ENCODE results near the gene ZNF800.

The ZNF800 gene

DNA sequence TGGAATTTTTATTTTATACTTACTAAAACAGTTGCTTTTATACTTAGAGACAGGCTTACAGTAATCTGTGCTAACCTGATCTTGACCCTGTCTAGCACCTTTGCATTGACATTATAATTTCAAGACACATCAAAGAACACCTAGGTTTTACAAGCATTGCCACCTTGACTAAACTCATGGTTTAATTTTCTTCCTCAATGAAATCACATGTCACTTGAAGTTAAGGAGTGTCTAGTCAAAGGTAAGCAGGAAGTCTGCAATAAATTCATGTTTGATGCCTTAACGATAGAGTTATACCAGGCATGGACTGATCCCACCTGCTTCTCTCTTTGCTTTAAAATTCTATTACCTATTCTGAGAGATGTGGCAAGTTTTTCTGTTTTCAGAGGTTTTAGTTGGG, 62.4 kb downstream of the ZNF800 start:
- DNase-seq (ENCODE audit: low read depth, low spot score): no peak
- no peaks in the 10 kb centered on the region for H3K4me1 ChIP-seq (ENCODE audit: control insufficient read depth, insufficient read depth, low read length)
- H3K4me3 ChIP-seq (ENCODE audit: low read length): no peak overlapping the region
- H3K27me3 ChIP-seq (ENCODE audit: control insufficient read depth, insufficient read depth, low read length): no peaks in the 10 kb centered on the region
- no peaks in the 10 kb centered on the region for H3K36me3 ChIP-seq (ENCODE audit: control insufficient read depth, insufficient read depth, low read length)
- H3K9me3 ChIP-seq (ENCODE audit: control insufficient read depth, insufficient read depth, low read length): no peaks in the 10 kb centered on the region
- WGBS (ENCODE audit: insufficient coverage, insufficient read length): no CpG with 5 or more reads among the region's 1 CpG
- H3K27ac ChIP-seq (ENCODE audit: low read length): no peak overlapping the region

DNA sequence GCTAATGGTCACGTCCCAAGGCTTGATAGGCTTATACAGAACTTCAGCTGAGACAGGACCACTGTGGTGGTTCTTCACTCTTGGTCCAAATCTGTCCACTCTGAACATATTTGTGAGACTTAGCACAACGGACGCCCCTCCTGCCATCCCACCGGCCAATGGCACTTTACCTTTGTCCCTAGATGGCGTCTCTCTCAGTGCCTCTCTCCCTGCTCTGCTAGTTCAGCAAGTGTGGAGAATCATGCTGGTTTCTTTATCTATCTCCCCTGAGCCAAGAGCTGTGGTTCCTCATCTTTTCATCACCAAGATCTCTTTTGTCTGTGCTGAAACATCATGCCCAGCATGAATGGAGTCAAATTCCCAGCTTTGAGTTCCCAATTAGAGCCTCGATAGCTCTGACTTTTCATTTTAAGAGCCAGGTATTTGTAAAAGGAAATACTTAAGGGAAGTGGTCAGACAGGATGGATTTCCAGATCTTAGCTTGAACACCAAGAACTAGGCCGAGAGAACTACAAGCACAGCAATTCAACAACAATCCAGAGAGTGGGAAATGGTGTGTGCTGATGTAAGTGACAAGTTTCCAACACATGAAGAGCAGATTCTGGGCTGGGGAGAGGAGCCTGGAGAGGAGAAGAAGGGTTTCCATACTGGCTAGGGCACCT, 69.5 kb downstream of the ZNF800 start:
- WGBS (ENCODE audit: insufficient coverage, insufficient read length): no CpG with 5 or more reads among the region's 7 CpGs
- H3K36me3 ChIP-seq (ENCODE audit: control insufficient read depth, insufficient read depth, low read length): no peaks in the 10 kb centered on the region
- no peaks in the 10 kb centered on the region for H3K9me3 ChIP-seq (ENCODE audit: control insufficient read depth, insufficient read depth, low read length)
- H3K27me3 ChIP-seq (ENCODE audit: control insufficient read depth, insufficient read depth, low read length): no peaks in the 10 kb centered on the region
- no peak for DNase-seq (ENCODE audit: low read depth, low spot score)
- H3K4me3 ChIP-seq (ENCODE audit: low read length): no peak overlapping the region
- no peaks in the 10 kb centered on the region for H3K4me1 ChIP-seq (ENCODE audit: control insufficient read depth, insufficient read depth, low read length)
- no peak overlapping the region for H3K27ac ChIP-seq (ENCODE audit: low read length)

DNA sequence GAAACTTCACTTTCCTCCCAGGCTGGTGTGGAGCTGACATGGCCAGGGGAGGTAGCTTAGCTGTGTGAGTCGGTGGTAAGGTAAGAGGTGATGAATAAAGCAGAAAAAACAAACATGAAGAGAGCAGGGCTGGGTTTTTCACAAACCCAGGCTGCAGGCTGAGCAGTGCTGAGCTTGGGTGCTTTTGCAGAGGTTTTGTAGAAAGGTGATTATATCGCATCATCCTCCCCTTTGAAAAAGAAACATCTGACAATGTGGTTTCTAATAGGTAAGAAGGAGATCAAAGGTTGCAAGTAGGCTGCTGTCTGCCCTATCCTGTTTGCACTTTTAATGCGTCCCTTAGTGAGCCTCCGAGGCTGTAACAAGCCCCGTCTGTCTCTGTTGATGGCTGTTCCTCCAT, 70.2 kb downstream of the ZNF800 start:
- no peak for DNase-seq (ENCODE audit: low read depth, low spot score)
- Histone ChIP-seq H3K4me1 (ENCODE audit: control insufficient read depth, insufficient read depth, low read length) (no peaks in the 10 kb centered on the region), H3K27me3 (ENCODE audit: control insufficient read depth, insufficient read depth, low read length) (no peaks in the 10 kb centered on the region), H3K27ac (ENCODE audit: low read length) (no peak overlapping the region), H3K4me3 (ENCODE audit: low read length) (no peak overlapping the region), H3K36me3 (ENCODE audit: control insufficient read depth, insufficient read depth, low read length) (no peaks in the 10 kb centered on the region), H3K9me3 (ENCODE audit: control insufficient read depth, insufficient read depth, low read length) (no peaks in the 10 kb centered on the region)
- no CpG with 5 or more reads among the region's 5 CpGs for WGBS (ENCODE audit: insufficient coverage, insufficient read length)

DNA sequence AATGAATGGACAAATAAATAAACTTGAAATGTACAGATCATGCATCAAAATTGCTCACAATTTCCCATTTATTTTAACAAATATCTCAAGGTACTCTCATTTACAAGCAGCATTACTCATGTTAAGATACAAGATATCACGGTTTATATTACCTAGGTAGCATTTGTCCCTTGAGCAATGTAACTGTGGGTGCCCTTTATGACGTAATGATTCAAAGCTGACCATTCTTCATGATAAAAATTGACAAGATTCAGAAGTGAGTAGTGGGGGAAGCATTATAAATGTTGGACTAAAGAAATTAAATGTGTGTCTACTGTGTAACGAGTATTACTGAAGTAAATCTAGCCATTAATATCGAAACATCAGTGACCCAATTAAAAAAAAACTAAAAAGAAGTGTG, 71.5 kb downstream of the ZNF800 start:
- Histone ChIP-seq H3K4me3 (ENCODE audit: low read length) (no peak overlapping the region), H3K27ac (ENCODE audit: low read length) (no peak overlapping the region), H3K4me1 (ENCODE audit: control insufficient read depth, insufficient read depth, low read length) (no peaks in the 10 kb centered on the region), H3K9me3 (ENCODE audit: control insufficient read depth, insufficient read depth, low read length) (no peaks in the 10 kb centered on the region), H3K36me3 (ENCODE audit: control insufficient read depth, insufficient read depth, low read length) (no peaks in the 10 kb centered on the region), H3K27me3 (ENCODE audit: control insufficient read depth, insufficient read depth, low read length) (no peaks in the 10 kb centered on the region)
- no CpG with 5 or more reads among the region's 4 CpGs for WGBS (ENCODE audit: insufficient coverage, insufficient read length)
- no peak for DNase-seq (ENCODE audit: low read depth, low spot score)
